Measurements from ENCODE around the gene TMC3.
"Not testable (repeated sequence)": the region's sequence is repeated elsewhere in the genome, so short reads cannot be mapped to it uniquely, and the experiment has no call there.

TMC3 gene

DNA sequence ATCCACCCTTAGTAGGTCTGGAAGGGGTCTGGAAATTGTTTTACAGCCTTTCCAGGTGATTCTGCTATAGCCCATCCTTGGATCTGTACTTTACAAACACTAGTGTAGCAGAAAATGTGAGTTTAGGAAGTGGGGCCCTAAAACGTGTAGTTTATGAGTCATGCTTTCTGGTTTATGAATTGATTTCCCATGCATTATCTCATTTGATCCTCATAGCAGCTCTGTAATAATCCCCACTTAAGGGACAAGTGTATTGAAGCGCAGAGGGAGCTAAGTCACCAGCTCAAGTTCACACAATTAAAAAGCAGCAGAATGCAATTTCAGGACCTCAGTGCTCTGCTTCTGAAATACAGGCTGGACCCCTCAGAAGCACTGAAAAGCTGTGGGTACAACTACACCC is 27.4 kb downstream of the TMC3 start:
- DNase-seq (ENCODE audit: low read depth in 2 of 2): no peak

DNA sequence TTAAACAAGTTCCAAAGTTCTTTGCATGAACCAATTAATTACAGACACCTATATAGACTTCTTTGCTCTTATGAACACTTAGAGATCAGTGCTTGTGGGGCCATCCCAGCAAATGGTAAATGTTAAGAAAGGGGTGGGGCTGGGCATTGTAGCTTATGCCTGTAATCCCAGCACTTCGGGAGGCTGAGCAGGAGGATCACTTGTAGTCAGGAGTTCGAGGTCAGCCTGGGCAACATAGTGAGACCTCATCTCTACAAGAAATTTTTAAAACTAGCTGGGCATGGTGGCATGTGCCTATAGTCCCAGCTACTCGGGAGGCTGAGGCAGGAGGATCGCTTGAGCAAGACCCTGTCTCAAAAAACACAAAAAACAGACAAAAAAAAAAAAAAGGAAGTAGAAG is 30.6 kb downstream of the TMC3 start:
- DNase-seq (ENCODE audit: low read depth in 2 of 2): no peak

- no peak for DNase-seq (ENCODE audit: low read depth in 2 of 2)
These were observed 32.7 kb downstream of the TMC3 start for GRCh38 chr15:81341351-81341750.

DNA sequence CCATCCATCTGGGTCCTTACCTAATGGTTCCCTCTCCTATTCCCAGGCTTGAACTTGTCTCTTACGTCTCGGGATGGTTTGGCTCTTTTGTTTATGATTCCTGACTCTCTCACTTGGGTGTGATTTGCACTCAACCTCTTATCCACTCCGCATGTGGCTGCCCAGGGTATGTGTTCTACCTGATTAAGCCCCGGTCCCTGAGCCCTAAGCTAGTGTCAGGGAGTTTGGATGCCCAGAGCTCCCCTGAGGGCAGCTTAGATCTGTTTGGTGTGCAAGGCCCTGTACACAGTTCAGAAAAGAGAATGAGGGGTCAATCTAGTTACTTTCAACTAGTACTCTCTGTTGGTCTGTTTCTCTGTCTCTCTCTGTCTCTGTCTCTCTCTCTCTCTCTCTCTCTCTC is 34.2 kb downstream of the TMC3 start:
- no peak for DNase-seq (ENCODE audit: low read depth in 2 of 2)

- DNase-seq (ENCODE audit: low read depth in 2 of 2): no peak
These were observed 34.7 kb downstream of the TMC3 start for GRCh38 chr15:81339321-81339720.

GRCh38 chr15:81338170-81339007 is 35.6 kb downstream of the TMC3 start:
- DNase-seq (ENCODE audit: low read depth in 2 of 2): no peak

- no peak for DNase-seq (ENCODE audit: low read depth in 2 of 2)
These were observed 36.3 kb downstream of the TMC3 start for GRCh38 chr15:81337713-81338157.

DNA sequence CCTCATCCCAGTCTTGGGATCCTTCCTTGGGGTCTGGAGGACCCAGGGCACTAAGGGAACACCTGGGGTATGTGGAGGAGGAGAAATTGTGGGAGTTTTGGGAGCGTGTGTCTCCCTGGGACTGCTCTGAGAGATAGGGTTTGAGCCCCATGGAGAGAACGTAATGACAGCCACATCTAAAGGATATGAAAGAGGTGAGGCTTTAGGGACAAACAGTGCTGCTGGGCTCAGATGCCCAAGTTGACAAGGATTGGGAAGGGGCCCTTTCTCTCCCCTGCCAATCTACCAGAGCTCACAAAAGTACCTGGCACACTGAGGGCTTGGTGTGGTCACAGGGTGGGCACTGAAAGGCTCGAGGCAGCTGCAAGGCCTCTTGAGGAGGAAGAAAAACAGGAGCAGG is 36.8 kb downstream of the TMC3 start:
- DNase-seq (ENCODE audit: low read depth in 2 of 2): no peak

DNA sequence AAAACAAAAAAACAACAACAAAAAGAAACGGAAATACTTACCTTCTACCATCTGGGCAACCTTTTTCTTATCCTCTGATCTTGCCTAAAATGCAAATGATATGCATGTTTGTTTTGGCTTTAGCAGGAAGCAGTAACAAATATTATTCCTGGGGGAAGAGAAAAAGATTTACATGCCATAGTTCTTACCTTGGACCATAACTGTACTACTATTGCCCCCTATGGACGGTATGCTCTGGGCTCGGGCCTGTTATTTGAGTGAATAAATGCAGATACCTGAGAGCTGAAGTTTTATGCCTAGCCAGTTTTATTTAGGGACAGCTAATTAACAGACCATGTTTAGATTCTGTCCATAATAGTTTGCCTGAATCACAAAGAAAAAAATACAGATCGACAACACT is 37.4 kb downstream of the TMC3 start:
- no peak for DNase-seq (ENCODE audit: low read depth in 2 of 2)

DNA sequence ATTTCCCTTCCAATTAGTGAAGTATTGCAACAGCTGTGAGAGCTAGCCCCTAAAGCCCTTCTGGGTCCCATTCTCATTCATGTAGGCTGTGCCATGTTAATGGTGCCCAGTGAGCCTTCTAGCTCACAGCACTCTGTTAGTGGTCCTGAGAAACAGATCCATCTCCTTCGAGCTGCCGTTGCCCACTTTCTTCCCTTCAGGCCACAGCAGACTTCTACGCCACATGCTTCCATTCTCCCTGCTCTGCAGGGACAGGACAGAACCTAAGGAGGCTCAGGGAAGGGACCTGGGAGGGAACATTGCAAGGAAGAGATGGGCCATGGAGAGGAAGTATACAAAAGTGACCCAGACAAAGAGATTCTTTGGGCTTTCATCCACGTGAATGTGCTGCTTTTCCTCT is 38.4 kb downstream of the TMC3 start:
- DNase-seq (ENCODE audit: low read depth in 2 of 2): no peak

DNA sequence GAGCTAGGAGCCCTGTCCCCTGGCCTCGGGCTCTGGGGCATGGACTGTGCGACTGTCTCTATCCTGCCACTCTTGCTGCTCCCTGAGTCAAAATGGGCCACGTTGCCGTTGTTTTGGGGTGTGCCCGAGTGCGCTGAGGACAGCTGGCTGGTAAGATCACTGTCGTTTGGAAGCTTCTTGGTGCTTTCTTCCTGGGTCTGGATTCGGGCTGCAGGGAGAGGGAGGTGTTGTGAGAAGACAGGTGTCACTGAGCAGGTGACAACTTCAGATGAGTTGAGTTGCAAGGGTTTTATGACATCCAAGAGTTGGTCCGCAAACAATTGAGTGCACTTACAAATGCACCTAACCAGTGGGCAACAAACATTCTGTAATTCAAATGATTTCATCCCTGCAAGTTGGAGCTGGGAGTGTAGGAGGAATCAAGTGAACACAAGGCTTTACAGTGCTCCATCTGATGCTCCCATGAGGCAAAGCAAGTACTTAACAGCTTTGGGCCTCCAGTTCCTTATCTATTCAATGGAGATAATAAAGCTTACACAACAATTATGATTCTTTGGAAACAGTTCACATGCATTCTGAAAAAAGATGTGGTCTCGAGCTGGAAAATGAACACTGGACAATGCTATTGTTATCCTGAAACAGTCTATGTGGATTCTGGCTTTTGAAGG is 39.1 kb downstream of the TMC3 start:
- no peak for DNase-seq (ENCODE audit: low read depth in 2 of 2)

- DNase-seq (ENCODE audit: low read depth in 2 of 2): no peak
These were observed 40.6 kb downstream of the TMC3 start for GRCh38 chr15:81333363-81333762.

- DNase-seq (ENCODE audit: low read depth in 2 of 2): no peak
These were observed 41.7 kb downstream of the TMC3 start for GRCh38 chr15:81332326-81332725.

DNA sequence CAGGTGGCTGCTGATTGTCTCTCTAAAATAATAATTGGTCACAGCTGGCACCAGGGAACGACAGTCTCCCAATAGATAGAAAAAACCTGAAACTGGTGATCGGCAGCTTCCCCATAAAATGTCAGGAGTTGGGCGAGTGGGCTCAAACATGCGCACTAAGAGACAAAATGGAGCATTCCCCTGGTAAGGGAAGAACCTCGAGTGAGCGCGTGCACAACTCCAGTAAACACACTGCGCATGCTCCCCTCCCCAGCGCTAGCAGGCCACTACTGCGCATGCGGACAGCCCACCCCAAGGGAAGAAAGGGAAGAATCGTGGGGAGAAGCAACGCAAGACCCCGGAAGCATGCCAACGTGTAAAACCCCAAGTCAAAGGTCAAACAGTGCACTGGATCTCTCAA is 42.4 kb downstream of the TMC3 start:
- no peak for DNase-seq (ENCODE audit: low read depth in 2 of 2)

- not testable (repeated sequence) for DNase-seq (ENCODE audit: low read depth in 2 of 2)
These were observed 42.9 kb downstream of the TMC3 start for GRCh38 chr15:81331141-81331540.

- no peak for DNase-seq (ENCODE audit: low read depth in 2 of 2)
These were observed 43.5 kb downstream of the TMC3 start for GRCh38 chr15:81330366-81331090.

GRCh38 chr15:81329446-81329845 is 44.6 kb downstream of the TMC3 start:
- no peak for DNase-seq (ENCODE audit: low read depth in 2 of 2)

GRCh38 chr15:81327516-81327915 is 46.5 kb downstream of the TMC3 start:
- no peak for DNase-seq (ENCODE audit: low read depth in 2 of 2)

GRCh38 chr15:81326466-81327212 is 47.4 kb downstream of the TMC3 start:
- no peak for DNase-seq (ENCODE audit: low read depth in 2 of 2)

GRCh38 chr15:81323944-81324881 is 49.8 kb downstream of the TMC3 start, which contains the start of gene STARD5:
Gene STARD5 (minus strand): TSS chr15:81324141. CDS start chr15:81324099, 42 bp downstream.
- DNase-seq (ENCODE audit: low read depth in 2 of 2): peak; percentile 95 to 98

GRCh38 chr15:81323559-81323943 is 50.5 kb downstream of the TMC3 start:
- no peak for DNase-seq (ENCODE audit: low read depth in 2 of 2)
